NOMO-1 (cell line): ENCODE results near the gene UCK1.

Source experiments
- DNase-seq, 2 experiments: peaks; one replicate each; lab custom pipeline; 2025; ENCODE audit not compliant: unreplicated experiment in 2 of 2; lab: John Stamatoyannopoulos, UW

Gene UCK1

GRCh38 chr9:131500377-131500776, 30.7 kb downstream of the UCK1 start:
- DNase-seq, result no peak

- DNase-seq, result no peak
These were observed 31.8 kb downstream of the UCK1 start for GRCh38 chr9:131499254-131499767.

- DNase-seq, result no peak
These were observed 34.1 kb downstream of the UCK1 start for GRCh38 chr9:131496844-131497405.

GRCh38 chr9:131495785-131496184, 35.3 kb downstream of the UCK1 start:
- DNase-seq, result no peak

- DNase-seq, result no peak
These were observed 36.7 kb downstream of the UCK1 start for GRCh38 chr9:131494296-131494870.

- no peak for DNase-seq
These were observed 39.0 kb downstream of the UCK1 start for GRCh38 chr9:131492070-131492469.

- no peak for DNase-seq
These were observed 39.9 kb downstream of the UCK1 start for GRCh38 chr9:131491001-131491710.

- DNase-seq, result no peak
These were observed 40.5 kb downstream of the UCK1 start for GRCh38 chr9:131490514-131490913.

GRCh38 chr9:131487621-131488031, 43.4 kb downstream of the UCK1 start:
- DNase-seq, result no peak

GRCh38 chr9:131487001-131487400, 44.1 kb downstream of the UCK1 start:
- no peak for DNase-seq

- DNase-seq, result no peak
These were observed 45.2 kb downstream of the UCK1 start for GRCh38 chr9:131485728-131486422.

GRCh38 chr9:131485206-131485605, 45.9 kb downstream of the UCK1 start:
- DNase-seq, result no peak

- DNase-seq, result no peak
These were observed 46.4 kb downstream of the UCK1 start for GRCh38 chr9:131484560-131485185.

- DNase-seq, result no peak
These were observed 47.0 kb downstream of the UCK1 start for GRCh38 chr9:131484051-131484445.

- no peak for DNase-seq
These were observed 47.6 kb downstream of the UCK1 start for GRCh38 chr9:131483319-131484050.

GRCh38 chr9:131482343-131483006, 48.6 kb downstream of the UCK1 start:
- no peak for DNase-seq

GRCh38 chr9:131481441-131482342, 49.4 kb downstream of the UCK1 start:
- no peak for DNase-seq

GRCh38 chr9:131480258-131480657, 50.8 kb downstream of the UCK1 start:
- no peak for DNase-seq

GRCh38 chr9:131478911-131479310, 52.2 kb downstream of the UCK1 start:
- no peak for DNase-seq
